ENCODE data around the gene EPHB2.

The EPHB2 gene

DNA sequence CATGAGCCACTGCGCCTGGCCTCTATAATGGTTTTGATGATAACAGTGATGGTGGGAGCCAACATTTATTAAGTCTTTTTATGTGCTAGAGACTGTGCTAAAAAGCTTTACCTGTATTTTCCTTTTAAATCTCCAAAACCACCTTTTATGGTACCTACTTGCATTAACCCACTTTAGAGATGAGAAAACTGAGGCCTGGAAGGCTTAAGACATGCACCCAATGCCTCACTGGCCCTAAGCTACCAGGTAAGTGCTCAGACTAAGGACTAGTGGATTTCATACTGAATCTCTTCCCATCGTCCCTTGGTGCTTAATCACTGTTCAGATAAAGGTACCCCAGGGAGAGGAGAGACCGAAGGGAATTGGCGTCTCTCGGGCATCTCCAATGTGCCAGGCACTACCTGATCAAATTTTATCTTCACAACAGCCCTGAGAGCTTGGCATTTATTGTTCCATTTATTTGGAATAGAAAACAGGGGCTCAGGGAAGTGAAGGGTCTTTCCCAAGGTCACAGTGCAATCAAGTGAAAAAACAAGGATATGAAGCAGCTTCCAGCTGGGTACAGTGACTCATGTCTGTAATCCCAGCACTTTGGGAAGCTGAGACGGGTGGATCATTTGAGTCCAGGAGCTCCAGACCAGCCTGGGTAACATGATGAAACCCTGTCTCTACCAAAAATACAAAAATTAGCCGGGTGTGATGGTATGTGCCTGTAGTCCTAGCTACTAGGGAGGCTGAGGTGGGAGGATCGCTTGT is 177.9 kb downstream of the EPHB2 start:
- no peaks in the 10 kb centered on the region for H3K9me3 Mint-ChIP-seq
- DNase-seq (ENCODE audit: low spot score in 2 of 2) (no peak), ATAC-seq (ENCODE audit: low read depth) (no peak)
- H3K4me3 Mint-ChIP-seq, result no peak overlapping the region
- H3K27ac Mint-ChIP-seq, result no peak overlapping the region
- H3K4me1 Mint-ChIP-seq, result peaks cover 8% of the 10 kb centered on the region
- peaks cover 12% of the 10 kb centered on the region for H3K27me3 Mint-ChIP-seq
- H3K36me3 Mint-ChIP-seq, result no peaks in the 10 kb centered on the region

DNA sequence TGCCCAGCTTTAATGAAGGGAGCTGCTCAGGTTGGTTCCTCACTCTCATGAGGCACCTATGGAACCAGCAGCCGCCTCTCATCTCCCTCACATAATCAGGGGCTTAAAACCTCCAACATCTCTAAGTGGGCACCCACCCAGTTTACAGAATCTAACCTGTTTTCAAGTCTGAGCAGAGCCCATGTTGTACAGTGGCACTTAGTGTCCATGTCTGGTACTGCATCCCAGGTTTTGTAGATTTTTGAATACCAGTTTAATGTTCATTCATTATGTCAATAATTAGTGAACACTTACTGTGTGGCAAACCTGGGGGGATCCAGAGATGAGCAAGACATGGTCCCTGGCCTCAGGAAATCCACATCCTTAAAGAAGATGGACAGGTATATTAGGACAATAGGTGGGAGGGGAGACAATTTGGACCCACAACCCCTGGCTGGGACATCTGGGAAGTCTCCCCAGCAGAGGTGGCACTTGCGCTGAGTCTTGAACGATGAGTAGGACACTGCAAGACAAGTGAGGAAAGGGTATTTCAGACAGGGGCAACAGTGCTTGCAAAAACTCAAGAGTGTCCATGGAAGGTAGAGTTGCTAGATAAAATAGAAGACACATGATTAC is 178.7 kb downstream of the EPHB2 start:
- H3K27me3 Mint-ChIP-seq, result peaks cover 10% of the 10 kb centered on the region
- H3K27ac Mint-ChIP-seq, result no peak overlapping the region
- DNase-seq (ENCODE audit: low spot score in 2 of 2) (no peak), ATAC-seq (ENCODE audit: low read depth) (no peak)
- H3K9me3 Mint-ChIP-seq, result no peaks in the 10 kb centered on the region
- peaks cover 8% of the 10 kb centered on the region for H3K4me1 Mint-ChIP-seq
- no peak overlapping the region for H3K4me3 Mint-ChIP-seq
- H3K36me3 Mint-ChIP-seq, result no peaks in the 10 kb centered on the region

- Mint-ChIP-seq H3K27me3 (peaks cover 26% of the 10 kb centered on the region), H3K4me3 (no peak overlapping the region), H3K36me3 (no peaks in the 10 kb centered on the region), H3K9me3 (no peaks in the 10 kb centered on the region), H3K4me1 (no peaks in the 10 kb centered on the region), H3K27ac (no peak overlapping the region)
- ATAC-seq (ENCODE audit: low read depth) (no peak), DNase-seq (ENCODE audit: low spot score in 2 of 2) (no peak)
These were observed 182.2 kb downstream of the EPHB2 start for GRCh38 chr1:22892789-22893188.

DNA sequence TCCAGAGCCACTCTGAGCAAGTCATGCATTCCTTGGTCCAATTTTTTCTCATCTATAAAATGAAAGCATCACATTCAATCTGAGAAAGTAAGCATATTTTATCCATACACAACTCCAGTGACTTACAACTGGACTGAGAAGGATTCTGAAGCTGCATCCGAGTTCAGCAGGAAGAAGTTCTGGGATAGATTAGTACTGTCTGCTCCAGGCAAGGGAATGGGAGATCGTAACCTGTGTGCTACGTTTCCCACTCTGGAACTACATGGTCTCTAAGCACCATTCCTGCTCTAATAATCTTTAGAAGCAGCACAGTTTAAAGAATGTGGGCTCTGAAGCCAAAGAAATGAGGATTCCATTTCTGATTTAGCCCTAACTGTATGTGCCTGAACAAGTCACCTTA is 182.7 kb downstream of the EPHB2 start:
- Mint-ChIP-seq H3K27me3 (peaks cover 29% of the 10 kb centered on the region), H3K4me1 (no peaks in the 10 kb centered on the region), H3K4me3 (no peak overlapping the region), H3K9me3 (no peaks in the 10 kb centered on the region), H3K36me3 (no peaks in the 10 kb centered on the region), H3K27ac (no peak overlapping the region)
- DNase-seq (ENCODE audit: low spot score in 2 of 2), result no peak
- ATAC-seq (ENCODE audit: low read depth), result no peak

- no peaks in the 10 kb centered on the region for H3K36me3 Mint-ChIP-seq
- DNase-seq (ENCODE audit: low spot score in 2 of 2) (no peak), ATAC-seq (ENCODE audit: low read depth) (no peak)
- H3K4me3 Mint-ChIP-seq, result no peak overlapping the region
- H3K4me1 Mint-ChIP-seq, result no peaks in the 10 kb centered on the region
- no peaks in the 10 kb centered on the region for H3K9me3 Mint-ChIP-seq
- peaks cover 30% of the 10 kb centered on the region for H3K27me3 Mint-ChIP-seq
- H3K27ac Mint-ChIP-seq, result no peak overlapping the region
These were observed 184.7 kb downstream of the EPHB2 start for GRCh38 chr1:22895357-22895756.

- Mint-ChIP-seq H3K4me1 (no peaks in the 10 kb centered on the region), H3K27ac (no peak overlapping the region), H3K9me3 (no peaks in the 10 kb centered on the region), H3K4me3 (no peak overlapping the region), H3K27me3 (peaks cover 30% of the 10 kb centered on the region), H3K36me3 (no peaks in the 10 kb centered on the region)
- no peak for ATAC-seq (ENCODE audit: low read depth)
- no peak for DNase-seq (ENCODE audit: low spot score in 2 of 2)
These were observed 185.5 kb downstream of the EPHB2 start for GRCh38 chr1:22896184-22896583.

DNA sequence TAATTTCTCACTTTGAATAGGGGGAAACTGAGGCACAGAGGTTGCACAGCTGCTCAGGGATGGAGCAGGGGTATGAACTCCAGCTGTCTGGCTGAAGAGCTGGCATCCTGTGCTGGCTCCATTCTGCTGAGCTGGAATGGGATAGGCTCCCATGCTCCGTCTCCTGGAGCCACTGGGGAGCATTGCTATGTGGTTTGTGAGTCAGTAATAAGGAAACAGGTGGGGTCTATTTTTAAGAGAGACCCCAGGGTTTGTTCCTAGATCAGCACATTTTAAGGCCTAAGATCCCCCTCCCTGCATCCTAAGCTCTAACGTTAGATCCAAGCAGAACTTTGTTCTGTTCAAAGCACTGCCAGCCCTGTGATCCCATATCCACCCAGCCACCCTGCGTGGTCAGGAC is 189.8 kb downstream of the EPHB2 start:
- Mint-ChIP-seq H3K4me1 (no peaks in the 10 kb centered on the region), H3K4me3 (no peak overlapping the region), H3K27me3 (peaks cover 23% of the 10 kb centered on the region), H3K27ac (no peak overlapping the region), H3K9me3 (no peaks in the 10 kb centered on the region), H3K36me3 (no peaks in the 10 kb centered on the region)
- ATAC-seq (ENCODE audit: low read depth) (no peak), DNase-seq (ENCODE audit: low spot score in 2 of 2) (no peak)

DNA sequence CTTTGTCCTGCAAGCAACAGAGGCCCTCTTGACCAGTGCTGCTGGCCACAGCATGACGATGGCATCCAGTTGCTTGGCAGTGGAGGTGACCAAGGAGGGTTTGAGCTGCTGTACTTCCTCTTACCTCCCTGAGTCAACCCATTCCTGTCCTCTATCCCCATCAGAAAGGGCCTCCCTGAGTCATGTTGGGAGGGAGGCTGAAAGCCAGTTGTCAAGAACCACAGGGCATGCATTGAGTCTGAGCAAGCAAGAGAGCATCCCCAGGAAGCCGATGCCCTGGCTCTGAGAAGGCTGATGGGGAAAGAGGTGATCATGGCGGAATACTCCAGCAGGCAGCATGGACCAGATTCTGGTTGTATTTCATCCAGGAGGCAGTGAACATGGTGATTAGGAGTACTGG is 192.5 kb downstream of the EPHB2 start:
- Mint-ChIP-seq H3K27me3 (peaks cover 12% of the 10 kb centered on the region), H3K36me3 (no peaks in the 10 kb centered on the region), H3K4me3 (no peak overlapping the region), H3K4me1 (no peaks in the 10 kb centered on the region), H3K9me3 (no peaks in the 10 kb centered on the region), H3K27ac (no peak overlapping the region)
- ATAC-seq (ENCODE audit: low read depth) (no peak), DNase-seq (ENCODE audit: low spot score in 2 of 2) (no peak)

DNA sequence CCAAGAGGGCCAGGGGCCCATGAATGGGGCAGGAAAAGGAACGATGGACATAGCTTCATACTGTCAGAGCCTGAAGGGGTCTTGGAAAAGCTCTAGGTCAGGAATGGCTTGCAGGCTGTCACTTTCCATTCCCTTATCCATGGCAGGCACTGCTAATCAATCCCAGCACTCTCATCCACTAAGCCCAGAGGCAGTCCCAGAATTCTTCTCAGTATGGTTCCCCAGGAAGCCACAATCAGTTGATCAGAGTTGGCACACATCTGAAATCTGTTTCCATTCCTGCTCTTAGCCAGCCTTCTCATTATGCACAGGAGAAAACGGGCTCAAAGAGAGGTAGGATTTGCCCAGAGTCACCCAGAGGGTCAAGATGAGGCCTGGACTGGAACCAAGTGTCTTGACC is 196.3 kb downstream of the EPHB2 start:
- Mint-ChIP-seq H3K4me3 (no peak overlapping the region), H3K36me3 (no peaks in the 10 kb centered on the region), H3K27me3 (peaks cover 7% of the 10 kb centered on the region), H3K27ac (no peak overlapping the region), H3K9me3 (no peaks in the 10 kb centered on the region), H3K4me1 (no peaks in the 10 kb centered on the region)
- ATAC-seq (ENCODE audit: low read depth), result no peak
- no peak for DNase-seq (ENCODE audit: low spot score in 2 of 2)

- Mint-ChIP-seq H3K27ac (no peak overlapping the region), H3K4me3 (no peak overlapping the region), H3K4me1 (no peaks in the 10 kb centered on the region), H3K36me3 (no peaks in the 10 kb centered on the region), H3K9me3 (no peaks in the 10 kb centered on the region), H3K27me3 (peaks cover 7% of the 10 kb centered on the region)
- DNase-seq (ENCODE audit: low spot score in 2 of 2), result no peak
- ATAC-seq (ENCODE audit: low read depth), result no peak
These were observed 196.9 kb downstream of the EPHB2 start for GRCh38 chr1:22907528-22907927.

DNA sequence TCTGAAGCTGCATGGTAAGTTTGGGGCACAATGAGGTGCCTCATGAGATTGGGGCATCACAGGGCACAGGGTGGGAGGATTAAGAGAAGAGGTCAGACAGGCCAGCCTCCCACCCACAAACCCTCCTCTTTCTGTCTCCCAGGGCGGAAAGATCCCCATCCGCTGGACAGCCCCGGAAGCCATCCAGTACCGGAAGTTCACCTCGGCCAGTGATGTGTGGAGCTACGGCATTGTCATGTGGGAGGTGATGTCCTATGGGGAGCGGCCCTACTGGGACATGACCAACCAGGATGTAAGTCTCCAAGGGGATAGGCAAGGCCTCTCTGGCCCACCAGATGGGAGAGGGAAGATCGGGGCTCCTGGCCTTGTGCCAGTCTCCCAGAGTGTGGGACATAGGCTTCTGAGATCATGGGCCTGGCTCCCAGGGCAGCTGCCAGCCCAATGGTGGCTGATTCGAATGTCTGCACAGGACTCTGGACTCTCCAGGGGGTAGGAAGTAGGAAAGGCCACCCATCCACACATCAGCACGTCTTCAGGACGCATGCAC is 198.3 kb downstream of the EPHB2 start:
- DNase-seq (ENCODE audit: low spot score in 2 of 2) (no peak), ATAC-seq (ENCODE audit: low read depth) (no peak)
- H3K4me3 Mint-ChIP-seq, result no peak overlapping the region
- H3K27ac Mint-ChIP-seq, result no peak overlapping the region
- no peaks in the 10 kb centered on the region for H3K9me3 Mint-ChIP-seq
- no peaks in the 10 kb centered on the region for H3K4me1 Mint-ChIP-seq
- no peaks in the 10 kb centered on the region for H3K36me3 Mint-ChIP-seq
- peaks cover 7% of the 10 kb centered on the region for H3K27me3 Mint-ChIP-seq

GRCh38 chr1:22910286-22910685 is 199.6 kb downstream of the EPHB2 start:
- Mint-ChIP-seq H3K36me3 (no peaks in the 10 kb centered on the region), H3K27ac (no peak overlapping the region), H3K9me3 (no peaks in the 10 kb centered on the region), H3K4me3 (no peak overlapping the region), H3K4me1 (no peaks in the 10 kb centered on the region), H3K27me3 (peaks cover 7% of the 10 kb centered on the region)
- DNase-seq (ENCODE audit: low spot score in 2 of 2) (no peak), ATAC-seq (ENCODE audit: low read depth) (no peak)

GRCh38 chr1:22910986-22911651 is 200.5 kb downstream of the EPHB2 start:
- Mint-ChIP-seq H3K4me1 (no peaks in the 10 kb centered on the region), H3K27me3 (peaks cover 7% of the 10 kb centered on the region), H3K27ac (no peak overlapping the region), H3K4me3 (no peak overlapping the region), H3K9me3 (no peaks in the 10 kb centered on the region), H3K36me3 (no peaks in the 10 kb centered on the region)
- DNase-seq (ENCODE audit: low spot score in 2 of 2), result no peak
- no peak for ATAC-seq (ENCODE audit: low read depth)

DNA sequence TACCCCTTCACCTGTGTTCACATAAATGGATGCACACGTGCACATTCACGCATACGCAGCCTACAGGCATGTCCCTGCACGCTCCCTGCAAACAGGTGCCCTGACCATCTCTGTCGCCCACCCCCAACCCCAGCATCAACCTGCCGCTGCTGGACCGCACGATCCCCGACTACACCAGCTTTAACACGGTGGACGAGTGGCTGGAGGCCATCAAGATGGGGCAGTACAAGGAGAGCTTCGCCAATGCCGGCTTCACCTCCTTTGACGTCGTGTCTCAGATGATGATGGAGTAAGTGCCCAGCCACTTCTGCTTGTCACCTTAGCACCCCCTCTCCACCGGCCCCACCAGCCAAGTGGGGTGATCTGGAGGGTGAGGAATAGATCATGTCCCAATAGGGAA is 201.7 kb downstream of the EPHB2 start:
- Mint-ChIP-seq H3K36me3 (no peaks in the 10 kb centered on the region), H3K27me3 (peaks cover 10% of the 10 kb centered on the region), H3K27ac (no peak overlapping the region)

More for the DNA sequence above, 201.7 kb downstream of the EPHB2 start:
- H3K4me1 Mint-ChIP-seq, result no peaks in the 10 kb centered on the region
- H3K9me3 Mint-ChIP-seq, result no peaks in the 10 kb centered on the region
- no peak for DNase-seq (ENCODE audit: low spot score in 2 of 2)
- no peak for ATAC-seq (ENCODE audit: low read depth)
- no peak overlapping the region for H3K4me3 Mint-ChIP-seq
